ENCODE data around the gene TXNIP. TPM values are rescaled to one million over a fixed set of nuclear protein-coding genes. Genes with fewer than 3 reads are reported as not detected.

Gene TXNIP
- total RNA-seq, 2 donors from 2014 or later: 618 to 736 TPM

- H3K4me3 ChIP-seq: no peak overlapping the region
- H3K4me1 ChIP-seq (replicated peaks): no peaks in the 10 kb centered on the region
- 64% methylated on average over 15 of the region's 15 CpGs for WGBS
- TF ChIP-seq POLR2AphosphoS5 (IDR thresholded peaks at IDR 0.05): peak; percentile 37
- TF ChIP-seq, protein P1, sequence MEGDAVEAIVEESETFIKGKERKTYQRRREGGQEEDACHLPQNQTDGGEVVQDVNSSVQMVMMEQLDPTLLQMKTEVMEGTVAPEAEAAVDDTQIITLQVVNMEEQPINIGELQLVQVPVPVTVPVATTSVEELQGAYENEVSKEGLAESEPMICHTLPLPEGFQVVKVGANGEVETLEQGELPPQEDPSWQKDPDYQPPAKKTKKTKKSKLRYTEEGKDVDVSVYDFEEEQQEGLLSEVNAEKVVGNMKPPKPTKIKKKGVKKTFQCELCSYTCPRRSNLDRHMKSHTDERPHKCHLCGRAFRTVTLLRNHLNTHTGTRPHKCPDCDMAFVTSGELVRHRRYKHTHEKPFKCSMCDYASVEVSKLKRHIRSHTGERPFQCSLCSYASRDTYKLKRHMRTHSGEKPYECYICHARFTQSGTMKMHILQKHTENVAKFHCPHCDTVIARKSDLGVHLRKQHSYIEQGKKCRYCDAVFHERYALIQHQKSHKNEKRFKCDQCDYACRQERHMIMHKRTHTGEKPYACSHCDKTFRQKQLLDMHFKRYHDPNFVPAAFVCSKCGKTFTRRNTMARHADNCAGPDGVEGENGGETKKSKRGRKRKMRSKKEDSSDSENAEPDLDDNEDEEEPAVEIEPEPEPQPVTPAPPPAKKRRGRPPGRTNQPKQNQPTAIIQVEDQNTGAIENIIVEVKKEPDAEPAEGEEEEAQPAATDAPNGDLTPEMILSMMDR (IDR thresholded peaks at IDR 0.05): no peak
- H3K36me3 ChIP-seq: no peaks in the 10 kb centered on the region
- H3K9me3 ChIP-seq: no peaks in the 10 kb centered on the region
- H3K27ac ChIP-seq: peak overlapping the region; percentile 68 to 70
- DNase-seq (ENCODE audit: low spot score): no peak
- H3K27me3 ChIP-seq (replicated peaks; ENCODE audit: insufficient read depth): no peaks in the 10 kb centered on the region
- intact Hi-C loops (cut with DNase I): no loop called here
These were observed 10.6 kb downstream of the TXNIP start for GRCh38 chr1:145985502-145986439.

DNA sequence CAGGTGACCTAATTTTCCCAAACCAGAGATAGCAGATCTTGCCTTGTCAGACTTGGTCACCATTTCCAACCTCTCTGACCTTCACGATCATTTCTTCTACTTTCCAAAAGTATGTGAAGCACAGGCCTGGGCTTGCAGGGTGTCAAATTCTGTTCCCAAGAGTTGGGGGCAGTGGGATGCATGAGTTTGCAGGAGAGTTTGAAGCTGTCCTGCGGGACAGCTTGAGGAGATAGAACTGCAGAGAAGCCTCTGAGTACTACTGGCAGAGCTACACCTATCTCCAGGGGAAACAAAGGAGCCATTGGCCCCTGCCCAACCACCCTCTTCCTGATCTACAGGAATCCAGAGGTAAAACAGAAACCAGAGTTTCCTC, 11.3 kb downstream of the TXNIP start:
- Histone ChIP-seq H3K27me3 (replicated peaks; ENCODE audit: insufficient read depth) (no peaks in the 10 kb centered on the region), H3K36me3 (no peaks in the 10 kb centered on the region), H3K9me3 (no peaks in the 10 kb centered on the region), H3K4me1 (replicated peaks) (no peaks in the 10 kb centered on the region), H3K27ac (peak overlapping the region; percentile 68 to 70), H3K4me3 (no peak overlapping the region)
- intact Hi-C loops (cut with DNase I): no loop called here
- no peak for DNase-seq (ENCODE audit: low spot score)
- 33% methylated on average over 2 of the region's 2 CpGs for WGBS
- peak; percentile 44 for TF ChIP-seq POLR2AphosphoS5 (IDR thresholded peaks at IDR 0.05)
- TF ChIP-seq POLR2A (IDR thresholded peaks at IDR 0.05): no peak

GRCh38 chr1:145983960-145984830, 12.2 kb downstream of the TXNIP start:
- H3K4me3 ChIP-seq: no peak overlapping the region
- TF ChIP-seq POLR2AphosphoS5 (IDR thresholded peaks at IDR 0.05): no peak
- TF ChIP-seq, protein P1 (IDR thresholded peaks at IDR 0.05): no peak
- TF ChIP-seq POLR2A (IDR thresholded peaks at IDR 0.05): no peak
- no peaks in the 10 kb centered on the region for H3K27me3 ChIP-seq (replicated peaks; ENCODE audit: insufficient read depth)
- intact Hi-C loops (cut with DNase I): no loop called here
- H3K9me3 ChIP-seq: no peaks in the 10 kb centered on the region
- DNase-seq (ENCODE audit: low spot score): no peak
- WGBS: 94% methylated on average over 12 of the region's 12 CpGs
- H3K27ac ChIP-seq: peak overlapping the region; percentile 68 to 70
- H3K36me3 ChIP-seq: no peaks in the 10 kb centered on the region
- H3K4me1 ChIP-seq (replicated peaks): peaks cover 3% of the 10 kb centered on the region

GRCh38 chr1:145983206-145983675, 13.1 kb downstream of the TXNIP start:
- Histone ChIP-seq H3K27ac (peak overlapping the region; percentile 41 to 44), H3K9me3 (no peaks in the 10 kb centered on the region), H3K4me1 (replicated peaks) (peaks cover 9% of the 10 kb centered on the region), H3K27me3 (replicated peaks; ENCODE audit: insufficient read depth) (no peaks in the 10 kb centered on the region), H3K4me3 (no peak overlapping the region), H3K36me3 (no peaks in the 10 kb centered on the region)
- no peak for DNase-seq (ENCODE audit: low spot score)
- intact Hi-C loops (cut with DNase I): no loop called here
- 57% methylated on average over 1 of the region's 1 CpG for WGBS
- no peak for TF ChIP-seq POLR2A (IDR thresholded peaks at IDR 0.05)
- TF ChIP-seq, protein P1 (IDR thresholded peaks at IDR 0.05): no peak
- peak; percentile 41 for TF ChIP-seq POLR2AphosphoS5 (IDR thresholded peaks at IDR 0.05)

Data from prostate gland (tissue), 2 donors.